SH-SY5Y (cell line): ENCODE measurements around the gene CRIM1.

Experiments
- GATA2 ChIP-seq: IDR thresholded peaks from 2 replicates; pipeline ENCODE4 v1.6.1; 2011; ENCODE audit warnings: mild to moderate bottlenecking, low read depth, low read length
- GATA3 ChIP-seq: IDR thresholded peaks from 2 replicates; pipeline ENCODE4 v1.6.1; 2011; ENCODE audit warnings: low read depth, mild to moderate bottlenecking, low read length, moderate library complexity

DNA sequence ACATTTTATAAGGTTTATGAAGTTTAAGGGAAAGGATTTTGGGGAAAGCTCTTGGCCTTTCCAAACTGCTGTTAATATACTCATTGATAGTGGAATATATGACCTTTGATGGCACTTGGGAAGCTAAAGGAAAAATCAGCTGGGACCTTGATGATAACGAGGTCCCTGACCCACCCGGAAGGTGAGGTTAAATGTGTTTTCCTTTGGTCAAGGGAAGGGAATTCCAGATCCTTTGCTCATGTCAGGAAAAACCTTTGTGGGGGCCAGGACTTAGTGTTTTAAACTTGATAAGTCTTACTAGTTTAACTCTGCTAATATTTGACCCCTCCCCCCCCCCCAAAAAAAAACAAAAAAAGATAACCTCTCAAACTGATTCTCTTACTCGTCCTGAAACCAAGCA lies 50.7 kb downstream of the CRIM1 start:
- TF ChIP-seq GATA2 (no peak), GATA3 (no peak)
